ENCODE data around the gene STXBP6. TPM values are rescaled to one million over a fixed set of nuclear protein-coding genes. Genes with fewer than 3 reads are reported as not detected.

Gene STXBP6
- polyA plus RNA-seq, 1 donor from 2014 or later = 14.6 TPM

DNA sequence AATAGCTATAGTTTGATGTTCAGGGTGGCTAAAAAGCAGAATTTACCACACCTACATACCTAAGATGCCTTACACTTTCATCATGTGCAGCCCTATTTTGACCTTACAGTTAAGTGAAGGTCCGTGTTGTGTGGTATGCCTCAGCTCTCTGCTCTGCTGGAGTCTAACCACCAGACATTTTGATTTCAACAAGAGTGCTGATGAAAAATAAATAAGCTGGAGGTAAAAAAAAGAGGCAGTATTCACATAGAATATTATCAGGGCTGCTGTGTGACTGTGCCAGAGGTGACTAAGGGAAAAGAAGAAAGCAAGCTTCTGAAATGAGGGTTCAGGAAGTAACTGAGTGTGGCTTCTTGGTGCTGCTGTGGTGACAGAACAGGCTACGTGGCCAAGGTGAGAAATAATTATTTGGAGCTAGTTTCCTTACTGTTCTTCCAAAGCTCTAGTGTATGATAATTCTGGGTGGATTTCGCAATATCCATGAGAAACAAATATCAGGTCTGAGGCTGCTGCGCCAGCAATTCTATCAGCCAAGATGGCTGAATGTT is 188.8 kb downstream of the STXBP6 start:
- Histone ChIP-seq H4K20me1 (ENCODE audit: insufficient read depth) (no peaks in the 10 kb centered on the region), H3K9me3 (ENCODE audit: low read length) (no peaks in the 10 kb centered on the region), H2AFZ (ENCODE audit: low read depth, low read length) (no peak overlapping the region), H3K9ac (ENCODE audit: low read length) (no peak overlapping the region), H3K27me3 (ENCODE audit: insufficient read depth, low read depth, low read length) (no peaks in the 10 kb centered on the region), H3K4me2 (ENCODE audit: low read length) (no peak overlapping the region), H3F3A (ENCODE audit: insufficient read depth, low read length, poor library complexity, severe bottlenecking) (peaks cover 4% of the 10 kb centered on the region), H3K79me2 (replicated peaks; ENCODE audit: insufficient read depth, low read length) (no peaks in the 10 kb centered on the region), H3K9me2 (ENCODE audit: insufficient read depth, low read length) (no peaks in the 10 kb centered on the region), H3K36me3 (ENCODE audit: insufficient read depth, low read length) (no peaks in the 10 kb centered on the region), H3K4me3 (ENCODE audit: low read length) (no peak overlapping the region), H3K27ac (ENCODE audit: low read length) (no peak overlapping the region)
- TF ChIP-seq, protein P1, sequence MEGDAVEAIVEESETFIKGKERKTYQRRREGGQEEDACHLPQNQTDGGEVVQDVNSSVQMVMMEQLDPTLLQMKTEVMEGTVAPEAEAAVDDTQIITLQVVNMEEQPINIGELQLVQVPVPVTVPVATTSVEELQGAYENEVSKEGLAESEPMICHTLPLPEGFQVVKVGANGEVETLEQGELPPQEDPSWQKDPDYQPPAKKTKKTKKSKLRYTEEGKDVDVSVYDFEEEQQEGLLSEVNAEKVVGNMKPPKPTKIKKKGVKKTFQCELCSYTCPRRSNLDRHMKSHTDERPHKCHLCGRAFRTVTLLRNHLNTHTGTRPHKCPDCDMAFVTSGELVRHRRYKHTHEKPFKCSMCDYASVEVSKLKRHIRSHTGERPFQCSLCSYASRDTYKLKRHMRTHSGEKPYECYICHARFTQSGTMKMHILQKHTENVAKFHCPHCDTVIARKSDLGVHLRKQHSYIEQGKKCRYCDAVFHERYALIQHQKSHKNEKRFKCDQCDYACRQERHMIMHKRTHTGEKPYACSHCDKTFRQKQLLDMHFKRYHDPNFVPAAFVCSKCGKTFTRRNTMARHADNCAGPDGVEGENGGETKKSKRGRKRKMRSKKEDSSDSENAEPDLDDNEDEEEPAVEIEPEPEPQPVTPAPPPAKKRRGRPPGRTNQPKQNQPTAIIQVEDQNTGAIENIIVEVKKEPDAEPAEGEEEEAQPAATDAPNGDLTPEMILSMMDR (IDR thresholded peaks at IDR 0.05; ENCODE audit: poor library complexity, severe bottlenecking) = no peak
- TF ChIP-seq SMC3 (conservative IDR thresholded peaks at IDR 0.05; ENCODE audit: poor library complexity) (no peak), EP300 (conservative IDR thresholded peaks at IDR 0.05; ENCODE audit: poor library complexity, severe bottlenecking) (no peak), MXI1 (conservative IDR thresholded peaks at IDR 0.05; ENCODE audit: poor library complexity, severe bottlenecking) (no peak), EZH2 (IDR thresholded peaks at IDR 0.05; ENCODE audit: borderline replicate concordance, insufficient read depth, low read length, poor library complexity, severe bottlenecking) (no peak), POLR2AphosphoS5 (IDR thresholded peaks at IDR 0.05) (no peak), TAF1 (IDR thresholded peaks at IDR 0.05; ENCODE audit: low read depth) (no peak), RAD21 (conservative IDR thresholded peaks at IDR 0.05) (no peak)
- TF ChIP-seq, protein P2, sequence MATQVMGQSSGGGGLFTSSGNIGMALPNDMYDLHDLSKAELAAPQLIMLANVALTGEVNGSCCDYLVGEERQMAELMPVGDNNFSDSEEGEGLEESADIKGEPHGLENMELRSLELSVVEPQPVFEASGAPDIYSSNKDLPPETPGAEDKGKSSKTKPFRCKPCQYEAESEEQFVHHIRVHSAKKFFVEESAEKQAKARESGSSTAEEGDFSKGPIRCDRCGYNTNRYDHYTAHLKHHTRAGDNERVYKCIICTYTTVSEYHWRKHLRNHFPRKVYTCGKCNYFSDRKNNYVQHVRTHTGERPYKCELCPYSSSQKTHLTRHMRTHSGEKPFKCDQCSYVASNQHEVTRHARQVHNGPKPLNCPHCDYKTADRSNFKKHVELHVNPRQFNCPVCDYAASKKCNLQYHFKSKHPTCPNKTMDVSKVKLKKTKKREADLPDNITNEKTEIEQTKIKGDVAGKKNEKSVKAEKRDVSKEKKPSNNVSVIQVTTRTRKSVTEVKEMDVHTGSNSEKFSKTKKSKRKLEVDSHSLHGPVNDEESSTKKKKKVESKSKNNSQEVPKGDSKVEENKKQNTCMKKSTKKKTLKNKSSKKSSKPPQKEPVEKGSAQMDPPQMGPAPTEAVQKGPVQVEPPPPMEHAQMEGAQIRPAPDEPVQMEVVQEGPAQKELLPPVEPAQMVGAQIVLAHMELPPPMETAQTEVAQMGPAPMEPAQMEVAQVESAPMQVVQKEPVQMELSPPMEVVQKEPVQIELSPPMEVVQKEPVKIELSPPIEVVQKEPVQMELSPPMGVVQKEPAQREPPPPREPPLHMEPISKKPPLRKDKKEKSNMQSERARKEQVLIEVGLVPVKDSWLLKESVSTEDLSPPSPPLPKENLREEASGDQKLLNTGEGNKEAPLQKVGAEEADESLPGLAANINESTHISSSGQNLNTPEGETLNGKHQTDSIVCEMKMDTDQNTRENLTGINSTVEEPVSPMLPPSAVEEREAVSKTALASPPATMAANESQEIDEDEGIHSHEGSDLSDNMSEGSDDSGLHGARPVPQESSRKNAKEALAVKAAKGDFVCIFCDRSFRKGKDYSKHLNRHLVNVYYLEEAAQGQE (IDR thresholded peaks at IDR 0.05; ENCODE audit: borderline replicate concordance) = no peak

DNA sequence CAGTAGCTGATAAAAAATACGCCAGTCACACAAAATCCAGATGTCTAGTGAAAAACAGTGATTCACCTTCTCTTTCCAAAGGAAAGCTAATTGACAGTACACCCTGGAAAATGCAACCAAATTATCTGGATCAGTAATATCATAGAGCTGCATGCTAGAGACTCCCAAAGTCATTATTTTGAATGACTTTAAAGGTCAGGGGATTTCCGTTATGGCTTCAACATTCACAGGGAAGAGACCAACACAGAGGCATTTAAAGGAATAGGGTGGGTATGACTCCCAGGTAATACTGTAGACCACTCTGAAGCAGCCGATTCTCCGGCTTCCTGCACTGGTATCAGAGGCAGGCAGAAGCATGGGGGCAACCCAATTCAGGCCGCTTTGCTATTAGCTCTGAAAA is 190.4 kb downstream of the STXBP6 start:
- Histone ChIP-seq H3F3A (ENCODE audit: insufficient read depth, low read length, poor library complexity, severe bottlenecking) (peaks cover 4% of the 10 kb centered on the region), H3K27ac (ENCODE audit: low read length) (no peak overlapping the region), H3K4me2 (ENCODE audit: low read length) (no peak overlapping the region), H3K4me3 (ENCODE audit: low read length) (no peak overlapping the region), H3K9me2 (ENCODE audit: insufficient read depth, low read length) (no peaks in the 10 kb centered on the region), H3K9ac (ENCODE audit: low read length) (no peak overlapping the region), H4K20me1 (ENCODE audit: insufficient read depth) (no peaks in the 10 kb centered on the region), H2AFZ (ENCODE audit: low read depth, low read length) (no peak overlapping the region), H3K27me3 (ENCODE audit: insufficient read depth, low read depth, low read length) (no peaks in the 10 kb centered on the region), H3K79me2 (replicated peaks; ENCODE audit: insufficient read depth, low read length) (no peaks in the 10 kb centered on the region), H3K36me3 (ENCODE audit: insufficient read depth, low read length) (no peaks in the 10 kb centered on the region), H3K9me3 (ENCODE audit: low read length) (no peaks in the 10 kb centered on the region)
- TF ChIP-seq MXI1 (conservative IDR thresholded peaks at IDR 0.05; ENCODE audit: poor library complexity, severe bottlenecking) (no peak), EZH2 (IDR thresholded peaks at IDR 0.05; ENCODE audit: borderline replicate concordance, insufficient read depth, low read length, poor library complexity, severe bottlenecking) (no peak), EP300 (conservative IDR thresholded peaks at IDR 0.05; ENCODE audit: poor library complexity, severe bottlenecking) (no peak), RAD21 (conservative IDR thresholded peaks at IDR 0.05) (no peak)

Measured in neural cell (in vitro differentiated cells).